Glutamatergic neuron (in vitro differentiated cells): Measurements from ENCODE around the gene BSPH1. TPM values are rescaled to one million over a fixed set of nuclear protein-coding genes. Genes with fewer than 3 reads are reported as not detected.

Experiments used
- DNase-seq: peaks from one replicate; pipeline ENCODE4 v3.0.0; 2022
- H3K27ac Mint-ChIP-seq: one replicate; pipeline ENCODE4 v1.8.0; 2020; ENCODE audit warnings: mild to moderate bottlenecking, mixed read lengths, inconsistent platforms; ENCODE audit not compliant: unreplicated experiment
- H3K27me3 Mint-ChIP-seq: one replicate; pipeline ENCODE4 v1.8.0; 2020; ENCODE audit warnings: mild to moderate bottlenecking, moderate library complexity, mixed read lengths, inconsistent platforms; ENCODE audit not compliant: unreplicated experiment
- H3K36me3 Mint-ChIP-seq: one replicate; pipeline ENCODE4 v1.8.0; 2020; ENCODE audit warnings: mild to moderate bottlenecking, mixed read lengths, inconsistent platforms; ENCODE audit not compliant: unreplicated experiment
- H3K4me1 Mint-ChIP-seq: one replicate; pipeline ENCODE4 v1.8.0; 2020; ENCODE audit warnings: mild to moderate bottlenecking, low read depth, mixed read lengths, inconsistent platforms; ENCODE audit not compliant: unreplicated experiment
- H3K4me3 Mint-ChIP-seq: one replicate; pipeline ENCODE4 v1.8.0; 2020; ENCODE audit warnings: mild to moderate bottlenecking, mixed read lengths, inconsistent platforms; ENCODE audit not compliant: unreplicated experiment
- H3K9me3 Mint-ChIP-seq: one replicate; pipeline ENCODE4 v1.8.0; 2020; ENCODE audit warnings: mild to moderate bottlenecking, moderate library complexity, mixed read lengths, inconsistent platforms; ENCODE audit not compliant: unreplicated experiment
- total RNA-seq: library from RNA; stranded (reverse); fragmentation: NEBNext Ultra II Directional; extraction: Animal tissue kit (Norgen Biotek cat#: 25700); gene quantifications from one replicate; pipeline ENCODE4 v1.2.1, GENCODE V29; 2021; ENCODE audit not compliant: unreplicated experiment
- TF ChIP-seq, protein P1 (sequence below): fragments of 200-600 bp; sonication (generic); IDR thresholded peaks from one replicate; pipeline ENCODE4 v1.5.0; 2021; ENCODE audit not compliant: partially characterized antibody, unreplicated experiment

Gene BSPH1
- total RNA-seq, 1 donor from 2014 or later, result not detected

DNA sequence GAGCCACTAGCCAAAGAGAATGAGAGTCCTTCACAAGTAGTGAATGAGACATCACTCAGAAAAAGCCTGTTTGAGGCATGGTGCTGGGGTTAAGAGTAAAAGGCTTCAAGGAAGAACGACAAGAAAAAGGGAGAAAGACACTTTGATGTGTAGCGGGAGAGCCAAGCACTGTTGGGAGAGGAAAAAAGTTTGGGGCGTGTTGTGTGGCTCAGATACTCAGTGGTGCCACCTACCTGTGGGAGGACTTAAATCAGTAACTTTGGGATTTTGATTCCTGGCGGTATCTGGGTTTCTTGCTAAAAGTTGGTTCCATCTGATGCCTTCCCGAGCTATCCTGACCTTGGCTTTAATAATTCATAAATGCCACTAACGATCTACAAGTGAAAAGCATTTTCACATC is 14.8 kb upstream of the BSPH1 start:
- no peak for DNase-seq
- no peak overlapping the region for H3K4me3 Mint-ChIP-seq
- no peaks in the 10 kb centered on the region for H3K9me3 Mint-ChIP-seq
- no peaks in the 10 kb centered on the region for H3K36me3 Mint-ChIP-seq
- H3K27me3 Mint-ChIP-seq, result no peaks in the 10 kb centered on the region
- H3K27ac Mint-ChIP-seq, result no peak overlapping the region
- TF ChIP-seq, protein P1, sequence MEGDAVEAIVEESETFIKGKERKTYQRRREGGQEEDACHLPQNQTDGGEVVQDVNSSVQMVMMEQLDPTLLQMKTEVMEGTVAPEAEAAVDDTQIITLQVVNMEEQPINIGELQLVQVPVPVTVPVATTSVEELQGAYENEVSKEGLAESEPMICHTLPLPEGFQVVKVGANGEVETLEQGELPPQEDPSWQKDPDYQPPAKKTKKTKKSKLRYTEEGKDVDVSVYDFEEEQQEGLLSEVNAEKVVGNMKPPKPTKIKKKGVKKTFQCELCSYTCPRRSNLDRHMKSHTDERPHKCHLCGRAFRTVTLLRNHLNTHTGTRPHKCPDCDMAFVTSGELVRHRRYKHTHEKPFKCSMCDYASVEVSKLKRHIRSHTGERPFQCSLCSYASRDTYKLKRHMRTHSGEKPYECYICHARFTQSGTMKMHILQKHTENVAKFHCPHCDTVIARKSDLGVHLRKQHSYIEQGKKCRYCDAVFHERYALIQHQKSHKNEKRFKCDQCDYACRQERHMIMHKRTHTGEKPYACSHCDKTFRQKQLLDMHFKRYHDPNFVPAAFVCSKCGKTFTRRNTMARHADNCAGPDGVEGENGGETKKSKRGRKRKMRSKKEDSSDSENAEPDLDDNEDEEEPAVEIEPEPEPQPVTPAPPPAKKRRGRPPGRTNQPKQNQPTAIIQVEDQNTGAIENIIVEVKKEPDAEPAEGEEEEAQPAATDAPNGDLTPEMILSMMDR, result no peak
- H3K4me1 Mint-ChIP-seq, result no peaks in the 10 kb centered on the region

DNA sequence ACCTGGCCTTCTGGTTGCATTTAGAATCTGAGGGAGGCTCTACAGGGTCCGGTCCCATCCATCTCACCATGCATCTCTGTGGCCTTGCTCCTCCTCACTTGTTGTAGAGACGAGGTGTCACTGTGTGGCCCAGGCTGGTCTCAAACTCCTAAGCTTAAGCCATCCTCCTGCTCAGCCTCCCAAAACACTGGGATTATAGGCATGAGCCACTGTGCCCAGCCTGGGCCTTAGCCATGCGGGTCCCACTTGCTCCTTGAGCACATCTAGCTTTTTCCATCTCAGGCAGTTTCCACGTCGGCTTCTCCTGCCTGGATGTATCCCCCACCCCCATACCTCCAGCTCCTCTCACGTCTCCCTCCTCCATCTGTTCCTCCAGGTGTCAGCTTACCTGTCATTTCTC is 12.3 kb upstream of the BSPH1 start:
- Mint-ChIP-seq H3K36me3 (no peaks in the 10 kb centered on the region), H3K27ac (no peak overlapping the region), H3K27me3 (no peaks in the 10 kb centered on the region), H3K4me3 (no peak overlapping the region), H3K9me3 (peaks cover 6% of the 10 kb centered on the region), H3K4me1 (no peaks in the 10 kb centered on the region)
- no peak for DNase-seq
- TF ChIP-seq, protein P1, result no peak

DNA sequence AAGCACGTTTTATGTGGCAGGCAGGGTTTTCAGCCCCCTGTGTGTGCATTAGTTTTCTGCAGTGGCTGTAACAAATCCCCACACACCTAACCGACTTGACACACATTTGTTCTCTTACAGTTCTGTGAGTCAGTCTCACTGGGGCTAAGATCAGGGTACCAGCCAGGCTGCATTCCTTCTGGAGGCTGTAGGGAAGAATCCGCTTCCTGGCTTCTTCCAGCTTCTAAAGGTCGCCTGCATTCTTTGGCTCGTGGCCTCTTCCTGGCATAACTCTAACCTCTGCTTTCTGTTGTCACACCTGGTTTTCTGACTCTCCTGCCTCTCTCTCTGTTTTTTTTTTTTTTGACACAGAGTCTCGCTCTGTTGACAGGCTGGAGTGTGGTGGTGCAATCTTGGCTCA is 8.9 kb upstream of the BSPH1 start:
- Mint-ChIP-seq H3K36me3 (no peaks in the 10 kb centered on the region), H3K9me3 (peaks cover 6% of the 10 kb centered on the region), H3K4me1 (no peaks in the 10 kb centered on the region), H3K27me3 (peaks cover 3% of the 10 kb centered on the region), H3K4me3 (no peak overlapping the region), H3K27ac (no peak overlapping the region)
- TF ChIP-seq, protein P1, result no peak
- DNase-seq, result no peak

- H3K36me3 Mint-ChIP-seq, result no peaks in the 10 kb centered on the region
- no peaks in the 10 kb centered on the region for H3K4me1 Mint-ChIP-seq
- DNase-seq, result no peak
- TF ChIP-seq, protein P1, result no peak
- no peak overlapping the region for H3K4me3 Mint-ChIP-seq
- peaks cover 7% of the 10 kb centered on the region for H3K9me3 Mint-ChIP-seq
- H3K27ac Mint-ChIP-seq, result no peak overlapping the region
- H3K27me3 Mint-ChIP-seq, result peaks cover 3% of the 10 kb centered on the region
Measured at GRCh38 chr19:47998800-47999199, 6.8 kb upstream of the BSPH1 start.

DNA sequence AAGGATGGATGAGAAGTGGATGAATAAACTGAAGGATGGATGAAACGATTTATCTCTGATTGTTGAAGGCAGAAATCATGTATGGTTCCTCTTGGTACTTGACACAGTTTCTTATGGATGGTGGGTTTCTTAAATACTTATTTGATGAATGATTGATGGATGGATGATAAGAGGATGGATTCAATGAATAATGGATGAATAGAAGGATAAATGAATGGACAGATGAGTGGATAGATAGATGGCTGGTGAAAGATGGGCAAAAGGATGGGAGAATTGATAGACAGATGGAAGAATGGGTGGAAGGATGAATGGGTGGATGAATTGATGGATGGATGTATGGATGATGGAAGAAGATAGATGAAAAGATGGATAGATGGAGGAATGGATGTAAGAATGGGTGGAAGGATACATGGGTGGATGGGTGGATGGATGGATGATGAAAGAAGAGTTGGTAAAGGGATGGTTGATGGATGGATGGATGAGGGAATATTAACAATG is 4.3 kb upstream of the BSPH1 start:
- H3K27ac Mint-ChIP-seq, result no peak overlapping the region

More for the DNA sequence above, 4.3 kb upstream of the BSPH1 start:
- H3K4me1 Mint-ChIP-seq, result no peaks in the 10 kb centered on the region
- H3K4me3 Mint-ChIP-seq, result no peak overlapping the region
- no peaks in the 10 kb centered on the region for H3K36me3 Mint-ChIP-seq
- H3K27me3 Mint-ChIP-seq, result peaks cover 3% of the 10 kb centered on the region
- DNase-seq, result no peak
- TF ChIP-seq, protein P1, result no peak
- H3K9me3 Mint-ChIP-seq, result peaks cover 7% of the 10 kb centered on the region
